Activated CD4-positive, alpha-beta memory T cell treated with anti-CD3 and anti-CD28 coated beads for 36 hours (primary cell): Measurements from ENCODE around the gene XPA. TPM values are rescaled to one million over a fixed set of nuclear protein-coding genes. Genes with fewer than 3 reads are reported as not detected.
"Not testable (repeated sequence)": the region's sequence is repeated elsewhere in the genome, so short reads cannot be mapped to it uniquely, and the experiment has no call there.

Source experiments
- CTCF ChIA-PET: fragments of 350-600 bp; sonication (Branson Sonifier 250); formaldehyde crosslinking; loops from one replicate; lab custom pipeline; 2021; ENCODE audit warnings: antibody characterized with exemption, inconsistent platforms; lab: Charles Lee
- POLR2A ChIA-PET: fragments of 350-600 bp; sonication (Branson Sonifier 250); formaldehyde crosslinking; loops from one replicate; lab custom pipeline; 2021; ENCODE audit warnings: antibody characterized with exemption; lab: Charles Lee
- DNase-seq: peaks from one replicate; pipeline ENCODE4 v3.0.0-alpha.2; 2020
- H3K27ac Mint-ChIP-seq: one replicate; pipeline ENCODE4 v1.8.0; 2021; ENCODE audit warnings: mixed read lengths
- H3K27me3 Mint-ChIP-seq: one replicate; pipeline ENCODE4 v1.8.0; 2021; ENCODE audit warnings: mixed read lengths
- H3K36me3 Mint-ChIP-seq: one replicate; pipeline ENCODE4 v1.8.0; 2021; ENCODE audit warnings: mixed read lengths
- H3K4me1 Mint-ChIP-seq: one replicate; pipeline ENCODE4 v1.8.0; 2021; ENCODE audit warnings: low read depth, mixed read lengths
- H3K4me3 Mint-ChIP-seq: one replicate; pipeline ENCODE4 v1.8.0; 2021; ENCODE audit warnings: mild to moderate bottlenecking, mixed read lengths
- H3K9me3 Mint-ChIP-seq: one replicate; pipeline ENCODE4 v1.8.0; 2021; ENCODE audit warnings: mixed read lengths
- intact Hi-C: fragments of 100-400 bp; cut with micrococcal nuclease; formaldehyde crosslinking; loops from one replicate; pipeline ENCODE4 v1.15.1; 2023
- total RNA-seq, 2 experiments: library from RNA; stranded (reverse); gene quantifications; one replicate each; pipeline ENCODE4 v1.2.3, GENCODE V29; 2021

XPA gene
- 1 to 10 TPM; 8.5 to 9.6 TPM for total RNA-seq

- ChIA-PET CTCF (interaction anchor here (0.8 to 2.3 kb wide), 8 partner anchors 21 to 337 kb away, joined by 3 to 10 read pairs (median 3); partner anchors contain the start of gene TRMO), POLR2A (interaction anchor here (0.5 to 2.2 kb wide), 5 partner anchors 9 to 225 kb away, joined by 3 to 10 read pairs (median 3); partner anchors contain the start of genes NCBP1, TRMO and TSTD2)
- Mint-ChIP-seq H3K9me3 (no peaks in the 10 kb centered on the region), H3K36me3 (peaks cover 11% of the 10 kb centered on the region), H3K27ac (peak within 1 kb of the TSS; percentile 91), H3K27me3 (no peaks in the 10 kb centered on the region), H3K4me1 (peaks cover 47% of the 10 kb centered on the region), H3K4me3 (peak within 1 kb of the TSS; percentile 91)
- peak; percentile 98 for DNase-seq
- intact Hi-C loops = loop anchor here (1.0 to 10.0 kb wide), 6 partner anchors 64 to 558 kb away; partner anchors contain the start of genes NCBP1, TBC1D2, TRMO and TSTD2
These were observed at the start of gene XPA for GRCh38 chr9:97696803-97697601. TSS of gene XPA (minus strand) at chr9:97697340. CDS start at chr9:97697292, 48 bp downstream.

DNA sequence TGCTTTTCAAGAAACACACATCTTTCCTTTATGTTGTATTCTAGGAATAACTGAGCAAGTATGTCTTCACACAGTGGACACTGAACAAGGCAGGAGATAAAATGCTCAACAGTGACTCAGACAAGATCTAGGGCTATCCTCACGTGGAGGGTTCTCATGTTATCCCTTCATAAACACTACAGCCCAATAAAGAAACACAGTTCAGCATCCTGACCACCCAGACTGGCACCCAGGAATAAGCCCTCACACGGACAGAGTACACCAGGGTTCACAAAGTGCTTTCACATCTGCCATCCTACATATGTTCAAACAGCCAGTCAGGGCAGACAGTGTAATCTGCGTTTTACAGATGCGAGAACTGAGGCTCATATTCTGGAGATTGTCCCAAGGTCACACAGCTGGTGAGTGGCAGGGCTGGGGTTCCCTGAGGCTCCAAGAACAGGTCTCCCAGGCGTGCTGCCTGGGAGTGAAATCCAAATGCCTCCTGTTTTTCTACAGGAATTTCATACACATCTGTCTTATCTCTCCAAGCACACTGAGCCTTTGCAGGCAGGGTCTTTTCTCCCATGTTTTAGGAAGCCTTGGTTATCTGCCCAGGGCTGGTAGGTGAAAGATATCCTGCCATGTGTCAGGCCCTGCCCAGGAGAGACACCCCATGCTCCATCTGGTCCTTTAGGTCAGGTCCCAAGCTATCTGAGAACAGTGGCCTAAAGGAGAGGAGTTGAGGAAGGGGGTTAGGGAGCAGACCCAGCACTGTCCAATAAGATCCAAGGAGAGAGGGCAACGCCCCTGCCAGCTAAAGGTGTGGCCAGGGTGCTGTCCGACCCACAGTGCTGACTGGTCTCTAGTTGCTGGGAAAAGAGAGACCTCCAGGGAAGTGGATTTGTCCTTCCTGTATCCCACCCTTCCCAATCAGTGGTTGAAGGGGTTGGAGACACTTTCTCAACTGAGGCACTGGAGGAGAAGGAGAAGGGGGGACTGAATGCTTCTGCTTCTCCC, 47.9 kb upstream of the XPA start:
- H3K9me3 Mint-ChIP-seq = peaks cover 6% of the 10 kb centered on the region

DNA sequence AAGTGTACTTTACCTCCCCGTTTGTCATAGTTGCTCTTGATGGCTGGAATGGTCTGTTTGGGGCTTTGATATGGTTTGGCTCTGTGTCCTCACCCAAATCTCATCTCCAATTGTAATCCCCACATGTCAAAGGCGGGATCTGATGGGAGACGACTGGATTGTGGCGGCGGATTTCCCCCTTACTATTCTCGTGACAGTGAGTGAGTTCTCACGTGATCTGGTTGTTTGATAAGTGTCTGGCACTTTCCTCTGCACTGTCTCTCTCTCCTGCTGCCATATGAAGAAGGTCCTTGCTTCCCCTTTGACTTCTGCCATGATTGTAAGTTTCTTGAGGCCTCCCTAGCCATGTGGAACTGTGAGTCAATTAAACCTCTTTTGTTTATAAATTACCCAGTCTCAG, 46.9 kb upstream of the XPA start:
- CTCF ChIA-PET, H3K9me3 Mint-ChIP-seq, POLR2A ChIA-PET, H3K27ac Mint-ChIP-seq, intact Hi-C loops, H3K4me1 Mint-ChIP-seq, H3K4me3 Mint-ChIP-seq, H3K36me3 Mint-ChIP-seq, DNase-seq: not testable (repeated sequence)
- peaks cover 55% of the 10 kb centered on the region for H3K27me3 Mint-ChIP-seq

More for the DNA sequence above, 47.9 kb upstream of the XPA start:
- H3K36me3 Mint-ChIP-seq = no peaks in the 10 kb centered on the region
- H3K4me3 Mint-ChIP-seq = no peak overlapping the region
- peaks cover 6% of the 10 kb centered on the region for H3K4me1 Mint-ChIP-seq
- intact Hi-C loops = no loop called here
- H3K27me3 Mint-ChIP-seq = peaks cover 51% of the 10 kb centered on the region
- ChIA-PET POLR2A (no interaction called here), CTCF (no interaction called here)
- no peak for DNase-seq
- no peak overlapping the region for H3K27ac Mint-ChIP-seq

GRCh38 chr9:97742545-97742944, 45.4 kb upstream of the XPA start:
- intact Hi-C loops = no loop called here
- ChIA-PET POLR2A (no interaction called here), CTCF (no interaction called here)
- no peak for DNase-seq
- no peak overlapping the region for H3K27ac Mint-ChIP-seq
- H3K4me1 Mint-ChIP-seq = peaks cover 6% of the 10 kb centered on the region
- peaks cover 6% of the 10 kb centered on the region for H3K9me3 Mint-ChIP-seq
- no peak overlapping the region for H3K4me3 Mint-ChIP-seq
- peaks cover 62% of the 10 kb centered on the region for H3K27me3 Mint-ChIP-seq
- H3K36me3 Mint-ChIP-seq = no peaks in the 10 kb centered on the region

DNA sequence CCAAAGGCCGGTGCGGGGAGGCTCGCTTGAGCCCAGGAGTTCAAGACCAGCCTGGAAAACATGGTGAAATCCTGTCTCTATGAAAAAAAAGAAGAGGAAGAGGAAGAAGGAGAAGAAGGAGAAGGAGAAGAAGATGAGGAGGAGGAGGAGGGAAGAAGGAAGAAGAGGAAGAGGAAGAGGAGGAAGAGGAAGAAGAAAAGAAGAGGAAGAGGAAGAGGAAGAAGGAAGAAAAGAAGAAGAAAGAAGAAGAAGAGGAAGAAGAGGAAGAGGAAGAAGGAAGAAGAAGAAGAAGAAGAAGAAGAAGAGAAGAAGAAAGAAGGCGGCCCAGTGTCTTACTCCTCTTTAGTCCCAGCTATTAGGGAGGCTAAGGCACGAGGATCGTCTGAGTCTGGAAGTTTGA, 44.8 kb upstream of the XPA start:
- POLR2A ChIA-PET = no interaction called here
- Mint-ChIP-seq H3K4me3 (no peak overlapping the region), H3K36me3 (no peaks in the 10 kb centered on the region), H3K27me3 (peaks cover 62% of the 10 kb centered on the region), H3K27ac (no peak overlapping the region), H3K4me1 (peaks cover 6% of the 10 kb centered on the region), H3K9me3 (peaks cover 6% of the 10 kb centered on the region)
- intact Hi-C loops = no loop called here
- CTCF ChIA-PET = no interaction called here
- no peak for DNase-seq

DNA sequence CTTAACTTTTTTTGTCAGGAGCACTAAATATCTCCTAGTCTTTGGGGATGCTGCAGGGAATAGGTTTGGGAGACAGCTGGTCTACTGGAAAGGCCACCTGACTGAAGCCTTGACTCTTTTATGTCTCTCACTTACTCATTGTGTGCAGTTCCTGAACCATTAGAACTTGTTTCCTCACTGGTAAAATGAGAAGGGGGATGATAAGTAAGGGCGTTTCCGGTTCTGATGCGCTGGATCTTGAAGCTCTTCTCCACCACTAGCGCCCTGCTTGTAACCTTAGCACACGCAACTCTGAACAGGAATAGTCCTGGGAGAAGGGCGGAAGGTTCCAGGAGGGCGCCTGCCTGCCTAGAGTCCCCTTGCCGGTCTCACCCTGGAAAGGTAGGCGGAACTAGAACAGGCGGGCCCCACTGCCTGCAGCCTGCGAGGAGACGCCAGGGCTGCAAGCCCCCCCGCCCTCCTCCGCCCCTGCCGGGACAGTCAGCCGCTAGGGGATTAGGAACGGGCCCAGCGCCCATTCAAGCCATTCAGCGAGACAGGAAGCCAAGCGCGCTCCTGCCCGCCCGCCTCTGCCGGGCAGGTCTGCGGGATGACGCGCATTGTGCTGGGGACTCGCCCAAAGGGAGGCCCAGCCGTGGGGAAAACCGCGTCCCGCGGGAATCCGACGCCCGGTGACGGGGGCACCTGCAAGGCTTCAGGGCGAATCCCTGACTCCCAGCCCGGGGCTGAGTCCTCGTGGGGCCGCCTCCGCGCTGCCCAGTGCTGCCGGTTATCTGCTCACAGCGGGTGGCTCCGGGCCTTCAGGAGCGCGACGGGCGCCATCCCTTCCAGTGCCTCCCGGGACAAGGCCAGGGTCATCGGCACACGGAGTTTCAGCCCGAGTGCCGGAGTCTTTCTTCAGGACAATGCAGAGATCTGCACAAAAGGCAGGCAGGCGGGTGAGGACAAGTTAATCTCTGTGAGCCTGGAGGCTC, 44.0 kb upstream of the XPA start:
- POLR2A ChIA-PET = no interaction called here
- CTCF ChIA-PET = no interaction called here
- peak; percentile 54 for DNase-seq
- peaks cover 58% of the 10 kb centered on the region for H3K27me3 Mint-ChIP-seq
- peaks cover 6% of the 10 kb centered on the region for H3K9me3 Mint-ChIP-seq
- intact Hi-C loops = no loop called here
- H3K4me3 Mint-ChIP-seq = peak overlapping the region; percentile 39
- H3K36me3 Mint-ChIP-seq = no peaks in the 10 kb centered on the region
- H3K27ac Mint-ChIP-seq = no peak overlapping the region
- H3K4me1 Mint-ChIP-seq = peaks cover 6% of the 10 kb centered on the region

- Mint-ChIP-seq H3K36me3 (no peaks in the 10 kb centered on the region), H3K9me3 (peaks cover 3% of the 10 kb centered on the region), H3K4me1 (peaks cover 4% of the 10 kb centered on the region), H3K27me3 (peaks cover 30% of the 10 kb centered on the region), H3K4me3 (no peak overlapping the region), H3K27ac (no peak overlapping the region)
- no peak for DNase-seq
- ChIA-PET CTCF (interaction anchor here (0.9 to 1.0 kb wide), 2 partner anchors 9 to 111 kb away, joined by 3 read pairs; no protein-coding TSS in a partner anchor), POLR2A (no interaction called here)
- intact Hi-C loops = no loop called here
These were observed 40.3 kb upstream of the XPA start for GRCh38 chr9:97737429-97737828.

DNA sequence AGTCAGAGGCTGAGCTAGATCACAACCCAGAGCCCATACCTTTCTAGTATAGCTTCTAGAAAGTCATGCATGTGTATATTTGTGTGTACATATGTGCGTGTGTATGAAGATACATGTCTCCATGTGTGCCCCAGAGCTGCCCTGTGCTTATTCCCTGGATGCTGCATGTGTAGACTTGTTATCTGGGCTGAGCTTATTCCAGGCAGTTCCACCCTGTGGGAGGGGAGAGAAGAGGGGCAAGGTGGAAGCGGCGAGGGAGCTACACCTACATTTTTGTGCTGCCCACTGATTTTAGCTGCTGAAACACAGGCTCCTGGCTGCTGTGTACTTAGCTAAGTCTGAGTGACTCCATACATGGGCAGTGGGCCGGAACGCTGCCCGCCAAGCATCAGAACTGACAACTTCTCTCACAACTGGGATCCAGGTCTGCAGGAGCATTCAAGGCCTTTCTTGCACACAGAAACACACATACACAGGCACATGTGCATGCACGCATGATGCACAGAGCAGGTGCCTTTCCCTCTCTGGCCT, 38.0 kb upstream of the XPA start:
- Mint-ChIP-seq H3K27me3 (peaks cover 14% of the 10 kb centered on the region), H3K27ac (no peak overlapping the region), H3K4me1 (no peaks in the 10 kb centered on the region), H3K4me3 (no peak overlapping the region), H3K36me3 (no peaks in the 10 kb centered on the region), H3K9me3 (no peaks in the 10 kb centered on the region)
- CTCF ChIA-PET = interaction anchor here (0.9 kb wide), 1 partner anchor 119 kb away, joined by 3 read pairs; no protein-coding TSS in a partner anchor
- no peak for DNase-seq
- POLR2A ChIA-PET = no interaction called here
- intact Hi-C loops = no loop called here

DNA sequence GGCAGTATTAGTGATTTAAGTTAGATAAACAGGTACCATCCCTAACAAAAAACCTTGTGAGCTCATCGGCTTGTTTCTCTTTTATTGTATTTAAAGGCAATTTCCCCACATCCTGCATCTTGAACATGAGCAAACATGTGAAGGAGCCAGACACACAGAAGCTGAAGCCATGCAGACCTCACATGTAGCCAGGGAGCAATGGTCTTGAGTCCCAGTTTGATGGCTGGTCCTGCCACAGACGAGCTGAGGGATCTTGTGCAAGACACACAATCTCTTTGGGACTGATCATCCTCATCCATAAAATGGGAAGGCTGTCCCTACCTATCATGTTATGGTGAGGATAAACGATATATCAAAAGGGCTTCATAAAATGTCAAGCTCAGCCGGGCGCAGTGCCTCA, 29.6 kb upstream of the XPA start:
- CTCF ChIA-PET = no interaction called here
- Mint-ChIP-seq H3K27ac (no peak overlapping the region), H3K4me1 (no peaks in the 10 kb centered on the region), H3K36me3 (no peaks in the 10 kb centered on the region), H3K4me3 (no peak overlapping the region), H3K27me3 (peaks cover 4% of the 10 kb centered on the region), H3K9me3 (no peaks in the 10 kb centered on the region)
- POLR2A ChIA-PET = no interaction called here
- DNase-seq = no peak
- intact Hi-C loops = loop anchor here (5.0 kb wide), 1 partner anchor 56 kb away; no protein-coding TSS in a partner anchor

DNA sequence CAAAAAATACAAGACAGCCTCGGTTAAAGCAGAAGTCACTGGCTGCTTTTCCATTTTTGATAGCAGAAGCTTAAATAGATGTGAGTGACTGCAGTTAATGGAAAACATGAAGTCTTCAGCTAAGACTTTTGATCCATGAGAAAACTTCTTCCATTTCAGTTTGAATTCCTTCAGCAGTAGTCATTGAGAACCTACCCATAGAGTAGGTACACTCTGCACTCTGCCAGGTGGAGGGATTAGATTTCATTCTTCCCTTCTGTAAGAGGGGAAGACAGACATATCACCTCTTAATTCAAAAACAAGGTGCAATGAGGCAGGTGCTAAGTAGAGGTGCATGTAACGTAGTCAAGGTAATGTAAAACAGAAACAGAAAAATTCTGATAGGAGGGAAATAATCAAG, 26.7 kb upstream of the XPA start:
- no peak for DNase-seq
- CTCF ChIA-PET = interaction anchor here (1.3 kb wide), 1 partner anchor 166 kb away, joined by 4 read pairs; no protein-coding TSS in a partner anchor
- Mint-ChIP-seq H3K4me3 (no peak overlapping the region), H3K9me3 (peaks cover 3% of the 10 kb centered on the region), H3K27ac (no peak overlapping the region), H3K27me3 (peaks cover 6% of the 10 kb centered on the region), H3K4me1 (no peaks in the 10 kb centered on the region), H3K36me3 (no peaks in the 10 kb centered on the region)
- intact Hi-C loops = no loop called here
- POLR2A ChIA-PET = no interaction called here

DNA sequence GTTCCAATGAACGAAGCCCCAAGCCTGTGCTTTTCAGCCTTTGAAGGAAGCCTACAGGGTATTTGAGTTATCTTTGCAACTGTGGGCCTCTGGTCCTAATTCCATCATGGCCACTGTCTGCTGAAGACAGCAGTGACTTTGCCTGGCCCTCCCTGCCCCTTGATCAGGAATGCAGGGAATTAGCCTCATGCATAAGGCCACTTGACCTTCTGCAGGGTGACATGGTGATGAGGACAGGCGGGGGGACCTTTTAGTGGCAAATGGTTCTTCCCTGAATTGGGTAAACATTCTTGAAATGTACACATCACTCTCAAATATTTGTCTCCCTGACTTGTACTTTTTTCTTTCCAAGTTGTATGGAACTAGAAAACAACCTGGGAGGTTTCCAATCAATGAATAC, 25.2 kb upstream of the XPA start:
- Mint-ChIP-seq H3K4me1 (no peaks in the 10 kb centered on the region), H3K9me3 (peaks cover 3% of the 10 kb centered on the region), H3K36me3 (no peaks in the 10 kb centered on the region), H3K27ac (no peak overlapping the region), H3K4me3 (no peak overlapping the region), H3K27me3 (peaks cover 4% of the 10 kb centered on the region)
- CTCF ChIA-PET = no interaction called here
- POLR2A ChIA-PET = no interaction called here
- no peak for DNase-seq
- intact Hi-C loops = no loop called here
